ENCODE data around the gene C3orf22. TPM values are rescaled to one million over a fixed set of nuclear protein-coding genes. Genes with fewer than 3 reads are reported as not detected.

Gene C3orf22
- total and polyA plus RNA-seq, 2 experiments from 2014 or later, result not detected

- H3K4me3 ChIP-seq, result no peak overlapping the region
- no peak overlapping the region for H3K27ac ChIP-seq
- H3K27me3 ChIP-seq, result no peaks in the 10 kb centered on the region
- TF ChIP-seq CTCF (IDR thresholded peaks at IDR 0.05; ENCODE audit: low read depth, low read length), result no peak
- no peak for DNase-seq (ENCODE audit: low read depth in 1 of 2, low spot score in 1 of 2)
- peaks cover 6% of the 10 kb centered on the region for H3K4me1 ChIP-seq (ENCODE audit: low read depth)
- no peaks in the 10 kb centered on the region for H3K36me3 ChIP-seq
- no peaks in the 10 kb centered on the region for H3K9me3 ChIP-seq (ENCODE audit: low read depth)
Measured at GRCh38 chr3:126551839-126552687, 6.7 kb downstream of the C3orf22 start.

GRCh38 chr3:126551121-126551838, 7.5 kb downstream of the C3orf22 start:
- TF ChIP-seq CTCF (IDR thresholded peaks at IDR 0.05; ENCODE audit: low read depth, low read length), result no peak
- H3K4me3 ChIP-seq, result no peak overlapping the region
- H3K36me3 ChIP-seq, result no peaks in the 10 kb centered on the region
- H3K9me3 ChIP-seq (ENCODE audit: low read depth), result no peaks in the 10 kb centered on the region
- no peak for DNase-seq (ENCODE audit: low read depth in 1 of 2, low spot score in 1 of 2)
- H3K27me3 ChIP-seq, result no peaks in the 10 kb centered on the region
- peaks cover 6% of the 10 kb centered on the region for H3K4me1 ChIP-seq (ENCODE audit: low read depth)
- no peak overlapping the region for H3K27ac ChIP-seq

GRCh38 chr3:126550488-126551051, 8.2 kb downstream of the C3orf22 start:
- Histone ChIP-seq H3K4me3 (no peak overlapping the region), H3K4me1 (ENCODE audit: low read depth) (peaks cover 6% of the 10 kb centered on the region), H3K27ac (no peak overlapping the region), H3K36me3 (no peaks in the 10 kb centered on the region), H3K27me3 (no peaks in the 10 kb centered on the region), H3K9me3 (ENCODE audit: low read depth) (no peaks in the 10 kb centered on the region)
- no peak for TF ChIP-seq CTCF (IDR thresholded peaks at IDR 0.05; ENCODE audit: low read depth, low read length)
- no peak for DNase-seq (ENCODE audit: low read depth in 1 of 2, low spot score in 1 of 2)

GRCh38 chr3:126549861-126550487, 8.8 kb downstream of the C3orf22 start:
- DNase-seq (ENCODE audit: low read depth in 1 of 2, low spot score in 1 of 2), result no peak
- no peaks in the 10 kb centered on the region for H3K27me3 ChIP-seq
- TF ChIP-seq CTCF (IDR thresholded peaks at IDR 0.05; ENCODE audit: low read depth, low read length), result no peak
- no peak overlapping the region for H3K4me3 ChIP-seq
- H3K36me3 ChIP-seq, result no peaks in the 10 kb centered on the region
- H3K9me3 ChIP-seq (ENCODE audit: low read depth), result no peaks in the 10 kb centered on the region
- peaks cover 6% of the 10 kb centered on the region for H3K4me1 ChIP-seq (ENCODE audit: low read depth)
- H3K27ac ChIP-seq, result no peak overlapping the region

All from cardiac muscle cell (in vitro differentiated cells and primary cell).